A172 (cell line): ENCODE data around the gene IGFALS. TPM values are rescaled to one million over a fixed set of nuclear protein-coding genes. Genes with fewer than 3 reads are reported as not detected.
A peak's percentile ranks its signal among the peaks of the same experiment; 100 is the strongest.

Experiments
- DNase-seq: peaks from one replicate; pipeline ENCODE4 v3.0.0-alpha.2; 2015; ENCODE audit warnings: low spot score
- total RNA-seq: library from RNA; depleted of rRNA; stranded (reverse); fragments of >200 nt; shearing (Covaris generic); gene quantifications from 2 replicates; pipeline ENCODE4 v1.2.3, GENCODE V29; 2014

The IGFALS gene
- total RNA-seq, 1 experiment from 2014 or later = not detected

DNA sequence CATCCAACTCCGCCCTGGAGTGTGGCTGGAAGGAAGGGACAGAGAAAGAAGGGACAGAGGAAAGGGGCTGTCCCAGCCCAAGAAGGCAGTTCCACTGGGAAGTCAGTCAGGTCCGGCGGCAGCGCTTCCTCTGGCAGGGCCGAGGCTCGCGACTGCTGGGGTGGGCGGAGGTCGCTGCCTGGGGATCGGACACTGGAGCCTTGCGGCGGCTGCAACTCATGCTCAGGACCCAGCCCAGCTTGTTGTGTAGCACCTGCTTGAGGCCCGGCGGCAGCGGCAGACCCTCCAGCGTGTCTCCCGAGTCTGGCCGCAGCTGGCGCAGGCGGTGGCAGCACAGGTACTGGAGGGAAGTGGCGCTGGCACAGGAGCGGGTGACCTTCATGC, 16.5 kb downstream of the IGFALS start:
- DNase-seq = no peak

DNA sequence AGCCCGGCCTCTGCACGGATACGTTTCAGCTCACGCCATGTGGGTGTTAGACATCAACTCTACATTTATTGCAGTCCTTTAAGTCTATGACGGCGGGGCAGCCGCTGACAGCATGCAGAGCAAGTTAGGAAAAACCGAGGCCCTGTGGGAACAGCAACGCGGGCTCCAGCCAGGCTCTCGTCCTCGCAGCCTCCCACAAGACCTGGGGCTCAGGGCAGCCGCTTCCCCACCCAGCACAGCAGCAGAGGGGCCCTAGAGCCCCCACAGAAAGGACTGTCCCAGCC, 16.9 kb downstream of the IGFALS start:
- no peak for DNase-seq

DNA sequence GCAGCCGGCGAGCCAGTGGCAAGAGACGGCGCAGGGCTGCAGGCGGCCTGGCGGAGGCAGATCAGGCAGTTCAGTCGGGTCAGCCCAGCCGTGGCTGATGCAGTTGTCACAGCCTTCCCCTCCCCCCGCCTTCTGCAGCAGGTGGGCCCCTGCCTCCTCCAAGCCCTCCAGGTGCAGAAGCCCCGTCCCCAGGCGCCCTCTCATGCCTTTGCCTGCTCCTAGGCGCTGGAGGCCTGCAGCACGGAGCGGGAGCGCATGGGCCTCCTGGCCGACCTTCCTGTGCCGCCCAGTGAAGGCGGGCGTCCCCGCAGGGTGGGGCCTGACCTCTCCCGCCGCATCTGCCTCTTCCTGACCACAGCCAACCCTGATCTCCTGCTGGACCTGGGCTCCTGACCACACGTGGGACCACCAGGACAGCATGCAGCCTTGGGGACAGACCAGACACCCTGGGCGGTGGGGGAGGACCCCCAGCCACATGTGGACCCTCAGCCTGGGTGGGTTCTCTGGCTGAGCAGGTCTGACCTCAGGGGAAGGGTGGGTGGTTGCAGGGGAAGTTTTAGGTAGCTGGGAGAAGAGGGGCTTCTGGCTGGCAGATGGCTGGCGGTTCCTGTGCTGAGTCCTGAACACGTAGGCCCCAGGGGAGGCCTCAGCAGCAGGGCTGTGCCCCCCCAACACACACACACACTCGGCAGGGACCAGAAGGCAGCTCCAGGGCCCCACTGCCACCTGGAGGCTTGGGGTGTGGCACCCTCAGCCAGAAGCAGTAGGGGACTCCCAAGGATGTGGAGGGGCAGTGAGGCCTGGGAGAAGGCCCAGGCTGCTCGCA, 17.4 kb downstream of the IGFALS start:
- DNase-seq = no peak

DNA sequence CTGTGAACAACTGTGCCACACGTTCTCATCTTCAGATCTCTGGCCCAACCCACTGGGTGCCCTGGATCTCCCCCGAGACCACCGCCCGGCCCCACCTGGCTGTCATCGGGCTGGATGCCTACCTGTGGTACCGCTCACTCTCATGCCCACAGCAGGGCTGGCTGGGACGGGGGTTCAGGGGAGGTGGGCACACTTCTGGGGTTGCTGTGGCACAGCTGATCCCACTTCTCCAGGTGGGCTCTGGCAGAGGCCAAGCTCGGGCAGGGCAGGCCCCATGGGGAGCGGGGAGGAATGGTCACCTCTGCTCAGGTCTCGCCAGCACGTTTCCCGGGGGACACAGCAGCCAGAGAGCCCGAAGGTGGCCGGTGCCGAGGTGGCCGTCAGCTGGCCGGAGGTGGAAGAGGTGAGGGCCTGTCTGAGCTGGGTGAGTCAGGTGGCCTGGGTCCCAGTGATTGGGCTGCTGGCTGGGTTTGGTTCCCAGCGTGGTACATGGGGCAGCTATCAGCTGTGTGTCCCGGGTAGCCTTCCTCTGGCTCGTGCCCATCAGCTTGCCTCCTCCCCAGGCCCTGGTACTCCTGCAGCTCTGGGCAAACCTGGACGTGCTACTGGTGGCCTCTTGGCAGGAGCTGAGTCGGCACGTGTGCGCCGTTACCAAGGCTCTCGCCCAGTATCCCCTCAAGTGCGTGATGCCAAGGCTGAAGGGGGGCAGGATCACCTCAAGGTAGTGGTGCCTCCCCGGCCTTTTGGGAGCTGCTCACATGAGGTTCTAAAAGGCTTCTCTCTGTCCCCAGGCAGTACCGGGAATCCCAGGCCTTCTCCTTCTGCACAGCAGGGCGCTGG, 18.3 kb downstream of the IGFALS start:
- DNase-seq = no peak

DNA sequence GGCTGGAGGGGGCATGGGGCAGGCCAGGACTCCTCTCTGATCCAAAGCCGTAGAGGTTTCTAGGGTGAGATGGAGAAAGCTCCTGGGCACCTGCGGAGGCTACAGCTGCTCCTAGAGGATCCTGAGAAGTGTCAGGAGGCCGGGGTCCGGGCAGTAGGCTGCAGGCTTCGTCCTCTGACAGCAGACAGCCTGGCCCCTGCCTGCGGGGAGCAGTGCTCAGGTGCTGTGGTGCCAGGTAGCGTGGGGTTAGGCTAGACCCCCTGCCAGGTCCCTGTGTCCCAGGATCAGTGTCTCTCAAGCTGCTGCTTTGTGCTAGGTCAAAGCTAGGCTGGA, 19.1 kb downstream of the IGFALS start:
- no peak for DNase-seq

DNA sequence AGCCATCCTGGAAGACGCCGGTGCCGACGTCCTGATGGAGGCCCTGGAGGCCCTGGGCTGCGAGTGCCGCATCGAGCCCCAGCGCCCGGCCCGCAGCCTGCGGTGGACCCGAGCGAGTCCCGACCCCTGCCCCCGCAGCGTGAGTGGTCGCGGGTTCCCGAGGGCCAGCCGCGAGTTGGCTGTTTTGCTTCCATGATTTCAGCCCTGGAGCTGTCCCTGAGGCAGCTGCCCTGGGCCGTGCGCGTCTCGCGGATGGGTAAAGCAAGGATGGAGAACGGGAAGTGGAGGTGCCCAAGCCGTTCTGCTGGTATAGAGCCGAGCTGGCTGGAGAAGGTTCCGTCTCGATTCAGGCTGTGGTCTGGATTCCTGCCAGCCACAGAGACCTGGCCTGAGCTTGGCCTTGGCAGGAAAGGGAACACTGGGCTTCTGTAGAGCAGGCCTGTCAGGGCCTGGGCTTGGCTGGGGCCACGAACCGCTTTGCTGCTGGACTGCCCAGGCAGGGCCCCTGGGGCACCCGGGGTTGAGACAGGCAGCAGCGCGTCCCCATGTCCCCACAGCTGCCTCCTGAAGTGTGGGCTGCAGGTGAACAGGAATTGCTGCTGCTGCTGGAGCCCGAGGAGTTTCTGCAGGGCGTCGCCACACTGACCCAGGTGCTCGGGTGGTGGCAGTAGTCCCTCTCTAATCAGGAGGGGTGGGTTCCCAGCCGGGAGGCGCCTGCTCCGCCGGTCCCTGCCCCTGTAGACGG, 19.6 kb downstream of the IGFALS start:
- no peak for DNase-seq

GRCh38 chr16:1772908-1773702, 20.4 kb downstream of the IGFALS start, which contains the start of gene MRPS34:
MRPS34 (minus strand) TSS chr16:1773134; CDS start chr16:1773119, 15 bp downstream.
- peak; percentile 66 for DNase-seq

DNA sequence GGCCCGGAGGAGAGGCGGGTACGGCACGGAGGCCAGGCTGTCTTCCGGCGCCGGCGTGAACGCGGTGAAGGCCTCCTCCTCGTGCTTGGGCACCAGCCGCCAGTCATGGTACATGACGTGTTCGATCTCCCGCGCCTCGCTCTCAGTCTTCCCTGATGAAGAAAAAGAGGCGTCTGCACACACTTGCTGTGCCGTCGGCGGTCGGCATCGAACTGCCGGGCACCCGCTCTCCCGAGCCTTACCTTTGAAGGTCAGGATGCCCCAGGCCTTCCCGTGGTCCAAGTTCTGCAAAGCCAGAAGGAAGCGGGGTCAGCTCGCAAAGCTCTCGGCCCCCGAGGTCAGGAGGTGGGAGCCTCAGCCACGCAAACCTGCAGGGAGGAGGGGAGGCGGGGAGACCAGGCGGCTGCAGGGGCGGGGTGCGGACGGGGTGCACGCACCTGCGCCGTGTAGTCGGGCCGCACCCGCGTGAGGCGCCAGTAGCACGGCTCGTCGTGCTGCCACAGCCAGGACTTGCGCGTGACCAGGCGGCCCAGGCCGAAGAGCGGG, 21.1 kb downstream of the IGFALS start, which contains the start of gene EME2:
TSS of gene EME2 (plus strand) at position 449 of the 546 bp plus-strand sequence. CDS start 418 bp downstream, outside the sequence.
- DNase-seq = no peak

DNA sequence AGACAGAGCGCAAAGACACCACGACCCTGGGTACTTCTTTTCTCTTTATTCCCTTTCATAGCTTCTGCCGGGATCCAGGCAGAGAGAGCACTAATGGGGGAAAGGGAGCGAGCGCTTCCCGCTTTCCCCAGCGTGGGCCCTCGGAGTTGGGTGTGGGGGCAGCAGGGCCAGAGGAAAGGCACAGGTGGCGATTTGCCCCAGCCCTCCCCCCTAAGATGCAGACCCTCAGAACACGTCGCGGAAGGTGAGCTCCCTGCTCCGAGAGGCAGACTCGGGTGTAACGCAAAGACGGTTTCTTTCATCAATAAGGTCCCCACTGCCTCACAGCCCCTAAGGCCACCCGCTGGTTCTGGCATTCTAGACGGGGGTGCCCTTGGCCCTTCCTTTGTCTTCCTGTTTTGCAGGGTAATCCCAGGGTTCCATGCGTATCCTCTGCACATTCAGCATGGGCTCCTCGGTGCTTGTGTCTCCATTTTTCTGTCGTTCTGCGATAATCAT, 21.6 kb downstream of the IGFALS start:
- no peak for DNase-seq

- DNase-seq = no peak
Observed at GRCh38 chr16:1771188-1771863, 22.2 kb downstream of the IGFALS start, which contains the start of gene NME3. NME3 (minus strand) TSS chr16:1771543; CDS start chr16:1771534, 9 bp downstream.

DNA sequence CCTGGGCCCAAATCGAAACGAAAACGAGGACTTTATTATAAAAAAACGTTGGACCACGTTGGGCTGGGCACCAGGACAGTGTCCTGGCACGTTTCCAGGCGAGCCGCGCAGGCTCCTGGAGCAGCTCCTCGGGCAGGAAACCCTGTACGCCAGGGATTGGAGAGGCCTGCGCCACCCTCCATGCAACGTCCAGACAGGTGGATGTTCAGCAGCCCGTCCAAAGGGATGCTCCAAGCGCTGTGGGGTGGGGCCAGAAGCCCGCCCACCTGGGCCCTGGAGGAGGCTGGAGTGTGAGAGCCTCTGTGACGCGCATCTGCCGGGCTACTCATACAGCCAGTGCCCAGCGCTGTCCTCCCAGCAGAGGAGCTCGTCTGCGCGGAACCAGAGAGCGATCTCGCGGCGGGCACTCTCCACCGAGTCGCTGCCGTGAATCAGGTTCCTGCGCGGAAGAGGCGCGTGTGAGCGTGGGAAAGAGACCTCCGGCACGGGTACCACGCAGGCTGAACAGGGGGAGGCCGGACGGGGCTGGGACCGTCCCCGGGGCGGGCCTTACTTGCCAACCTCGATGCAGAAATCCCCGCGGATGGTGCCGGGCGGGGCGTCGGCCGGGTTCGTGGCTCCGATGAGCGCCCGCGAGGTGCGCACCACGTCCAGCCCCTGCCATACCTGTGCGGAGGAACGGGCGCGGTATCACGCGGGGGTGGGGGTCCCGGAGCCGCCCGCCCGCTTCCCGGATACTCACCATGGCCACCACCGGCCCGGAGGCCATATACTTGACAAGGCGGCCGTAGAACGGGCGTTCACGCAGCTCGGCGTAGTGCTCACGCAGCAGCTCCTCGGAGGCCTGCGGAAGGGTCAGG, 22.9 kb downstream of the IGFALS start:
- no peak for DNase-seq

DNA sequence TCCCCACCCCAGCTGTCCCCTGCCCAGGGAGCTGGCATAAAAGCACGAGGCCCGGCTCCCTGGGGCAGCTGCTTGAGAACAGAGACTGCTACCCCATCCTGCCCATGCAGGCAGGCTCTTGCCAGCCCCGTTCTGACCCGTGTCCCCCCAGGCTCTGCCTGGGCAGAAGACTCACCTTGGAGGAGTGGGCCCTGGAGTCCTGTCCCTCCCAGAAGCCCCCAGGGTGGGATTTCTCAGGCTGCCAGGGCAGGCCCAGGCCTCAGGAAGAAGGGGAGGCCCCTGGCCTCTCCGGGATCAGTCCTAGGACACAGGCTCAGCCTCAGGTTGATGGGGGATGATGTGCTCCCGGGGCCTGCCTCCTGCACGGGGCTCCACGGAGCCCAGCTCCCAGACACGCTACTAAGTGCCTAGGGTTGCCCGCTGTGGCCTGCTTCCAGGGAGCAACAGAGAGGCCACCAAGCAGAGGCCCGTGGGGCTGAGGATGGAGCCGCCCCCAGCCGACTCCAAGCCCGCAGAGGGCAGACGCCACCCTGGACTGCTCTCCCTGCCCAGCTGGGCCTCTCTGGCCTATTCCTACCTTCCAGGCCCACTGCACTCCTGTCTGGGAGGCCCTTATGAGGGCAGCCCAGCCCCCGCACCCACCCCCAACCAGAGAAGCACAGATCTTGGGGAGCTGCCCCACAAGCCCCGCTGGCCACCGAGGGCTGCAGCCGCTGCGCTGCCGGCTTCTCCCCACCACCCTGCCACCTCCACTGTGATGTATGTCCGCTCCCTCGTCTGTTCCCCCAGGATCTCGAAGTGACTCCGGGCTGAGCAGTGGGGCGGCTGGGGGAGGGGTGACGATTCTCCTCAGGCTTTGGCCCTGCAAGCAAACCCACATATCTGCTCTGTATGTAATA, 23.9 kb downstream of the IGFALS start:
- DNase-seq = no peak

- DNase-seq = no peak
Observed at GRCh38 chr16:1768767-1769401, 24.6 kb downstream of the IGFALS start.

DNA sequence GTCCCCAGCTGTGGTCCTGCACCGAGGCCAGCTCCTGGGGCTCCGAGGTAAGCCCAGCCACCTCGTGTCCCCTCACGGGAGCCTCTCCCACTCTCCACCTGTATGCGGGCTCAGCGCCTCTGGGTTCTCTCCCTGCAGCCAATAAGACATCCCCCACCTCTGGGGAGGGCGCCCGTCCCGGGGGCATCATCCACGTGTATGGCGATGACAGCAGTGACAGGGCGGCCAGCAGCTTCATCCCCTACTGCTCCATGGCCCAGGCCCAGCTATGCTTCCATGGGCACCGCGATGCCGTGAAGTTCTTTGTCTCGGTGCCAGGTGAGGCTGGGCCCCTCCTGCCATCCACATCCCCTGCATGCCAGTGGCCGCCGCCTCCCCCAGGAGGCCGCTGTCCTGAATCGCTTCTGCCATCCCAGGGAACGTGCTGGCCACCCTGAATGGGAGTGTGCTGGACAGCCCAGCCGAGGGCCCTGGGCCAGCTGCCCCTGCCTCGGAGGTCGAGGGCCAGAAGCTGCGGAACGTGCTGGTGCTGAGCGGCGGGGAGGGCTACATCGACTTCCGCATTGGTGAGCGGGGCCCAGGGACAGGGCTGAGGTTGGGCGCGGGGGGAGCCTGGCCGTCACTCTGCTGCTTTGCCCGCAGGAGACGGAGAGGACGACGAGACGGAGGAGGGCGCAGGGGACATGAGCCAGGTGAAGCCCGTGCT, 25.3 kb downstream of the IGFALS start:
- no peak for DNase-seq

- no peak for DNase-seq
Observed at GRCh38 chr16:1767116-1767994, 26.1 kb downstream of the IGFALS start.

GRCh38 chr16:1766701-1767100, 26.8 kb downstream of the IGFALS start:
- DNase-seq = no peak
